ENCODE measurements around the gene SEC61B. TPM values are rescaled to one million over a fixed set of nuclear protein-coding genes. Genes with fewer than 3 reads are reported as not detected.

SEC61B gene
- total and polyA plus RNA-seq, 4 experiments from 2014 or later = 101 to 532 (median 248) TPM

DNA sequence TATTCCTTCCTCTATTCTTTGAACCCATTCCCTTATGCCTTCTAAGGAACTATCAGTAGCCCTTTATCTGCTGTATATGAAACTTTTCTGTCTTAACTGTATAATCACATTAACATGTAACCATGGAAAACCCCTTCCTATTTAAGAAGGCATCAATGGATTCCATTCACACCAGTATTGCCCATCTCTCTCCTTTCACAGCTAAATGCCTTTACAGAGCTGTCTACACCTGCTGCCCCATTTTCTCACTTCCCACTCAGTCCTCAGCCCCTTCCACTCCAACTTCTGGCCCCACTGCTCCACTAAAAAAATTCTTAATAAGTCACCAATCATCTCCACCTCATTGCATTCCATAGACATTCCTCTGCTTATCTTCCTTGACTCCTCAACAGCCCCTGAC is 50.8 kb downstream of the SEC61B start:
- H3K27me3 Mint-ChIP-seq = peaks cover 2 to 9% of the 10 kb centered on the region in 2 donors
- Histone ChIP-seq H3K4me1 (ENCODE audit: insufficient read depth, low read length) (no peaks in the 10 kb centered on the region), H3K27me3 (ENCODE audit: insufficient read depth, low read length) (no peaks in the 10 kb centered on the region), H3K27ac (ENCODE audit: low read depth, low read length) (no peak overlapping the region), H3K36me3 (ENCODE audit: insufficient read depth, low read length) (no peaks in the 10 kb centered on the region), H3K4me3 (ENCODE audit: low read length in 2 of 2) (no peak overlapping the region), H3K9me3 (ENCODE audit: control insufficient read depth in 1 of 2, low read length in 2 of 2) (no peaks in the 10 kb centered on the region)
- H3K9me3 Mint-ChIP-seq = peaks cover 0 to 1% (median 0%) of the 10 kb centered on the region in 8 donors
- H3K4me1 Mint-ChIP-seq = no peaks in the 10 kb centered on the region
- no peak for DNase-seq
- no peak overlapping the region for H3K27ac Mint-ChIP-seq
- ChIA-PET POLR2A (ENCODE audit: partially characterized antibody) (no interaction called here), CTCF (ENCODE audit: partially characterized antibody) (no interaction called here)
- no peak overlapping the region for H3K4me3 Mint-ChIP-seq
- no peaks in the 10 kb centered on the region for H3K36me3 Mint-ChIP-seq
- intact Hi-C loops (cut with micrococcal nuclease) = no loop called here

GRCh38 chr9:99274016-99274415 is 51.9 kb downstream of the SEC61B start:
- Mint-ChIP-seq H3K9me3 (peaks cover 0 to 1% (median 0%) of the 10 kb centered on the region in 8 donors), H3K4me1 (no peaks in the 10 kb centered on the region), H3K4me3 (no peak overlapping the region), H3K36me3 (no peaks in the 10 kb centered on the region), H3K27ac (peak overlapping the region in 1 of 7 donors; percentile 73), H3K27me3 (peaks cover 2 to 9% of the 10 kb centered on the region in 2 donors)
- Histone ChIP-seq H3K27ac (ENCODE audit: low read depth, low read length) (no peak overlapping the region), H3K27me3 (ENCODE audit: insufficient read depth, low read length) (no peaks in the 10 kb centered on the region), H3K9me3 (ENCODE audit: control insufficient read depth in 1 of 2, low read length in 2 of 2) (no peaks in the 10 kb centered on the region), H3K36me3 (ENCODE audit: insufficient read depth, low read length) (no peaks in the 10 kb centered on the region), H3K4me3 (ENCODE audit: low read length in 2 of 2) (no peak overlapping the region), H3K4me1 (ENCODE audit: insufficient read depth, low read length) (no peaks in the 10 kb centered on the region)
- POLR2A ChIA-PET (ENCODE audit: partially characterized antibody) = no interaction called here
- CTCF ChIA-PET (ENCODE audit: partially characterized antibody) = no interaction called here
- no peak for DNase-seq
- intact Hi-C loops (cut with micrococcal nuclease) = no loop called here

- no peak overlapping the region for H3K4me3 ChIP-seq (ENCODE audit: low read length in 2 of 2)
- intact Hi-C loops (cut with micrococcal nuclease) = no loop called here
- ChIA-PET CTCF (ENCODE audit: partially characterized antibody) (no interaction called here), POLR2A (ENCODE audit: partially characterized antibody) (no interaction called here)
- H3K36me3 ChIP-seq (ENCODE audit: insufficient read depth, low read length) = no peaks in the 10 kb centered on the region
- H3K9me3 ChIP-seq (ENCODE audit: control insufficient read depth in 1 of 2, low read length in 2 of 2) = no peaks in the 10 kb centered on the region
- H3K27ac ChIP-seq (ENCODE audit: low read depth, low read length) = no peak overlapping the region
- peaks cover 2 to 9% of the 10 kb centered on the region in 2 donors for H3K27me3 Mint-ChIP-seq
- no peaks in the 10 kb centered on the region for H3K4me1 Mint-ChIP-seq
- H3K27ac Mint-ChIP-seq = no peak overlapping the region
- peaks cover 0 to 1% (median 0%) of the 10 kb centered on the region in 8 donors for H3K9me3 Mint-ChIP-seq
- H3K36me3 Mint-ChIP-seq = no peaks in the 10 kb centered on the region
- DNase-seq = no peak
- H3K4me3 Mint-ChIP-seq = no peak overlapping the region
- no peaks in the 10 kb centered on the region for H3K27me3 ChIP-seq (ENCODE audit: insufficient read depth, low read length)
- no peaks in the 10 kb centered on the region for H3K4me1 ChIP-seq (ENCODE audit: insufficient read depth, low read length)
Observed at GRCh38 chr9:99274495-99274894, 52.4 kb downstream of the SEC61B start.

Other genes starting within 250 kb of the SEC61B start
- 10 to 100 TPM; 26.4 to 27.4 TPM for gene TGFBR1, start 117.2 kb upstream of the SEC61B start, total RNA-seq
- 10 to 100 TPM; 19.1 to 21.4 TPM for gene TGFBR1, start 117.2 kb upstream of the SEC61B start, polyA plus RNA-seq
- gene ALG2, start 340 bp upstream of the SEC61B start, total RNA-seq = 10 to 100 TPM; 39.1 to 39.8 TPM
- 10 to 100 TPM; 35.3 to 36.8 TPM for gene ALG2, start 340 bp upstream of the SEC61B start, polyA plus RNA-seq

Data from CD4-positive, alpha-beta memory T cell (primary cell).